ENCODE measurements around the gene EEF1A1. TPM values are rescaled to one million over a fixed set of nuclear protein-coding genes. Genes with fewer than 3 reads are reported as not detected.
A peak's percentile ranks its signal among the peaks of the same experiment; 100 is the strongest.

The EEF1A1 gene
- total RNA-seq, 1 donor from 2014 or later = 8,216 TPM

DNA sequence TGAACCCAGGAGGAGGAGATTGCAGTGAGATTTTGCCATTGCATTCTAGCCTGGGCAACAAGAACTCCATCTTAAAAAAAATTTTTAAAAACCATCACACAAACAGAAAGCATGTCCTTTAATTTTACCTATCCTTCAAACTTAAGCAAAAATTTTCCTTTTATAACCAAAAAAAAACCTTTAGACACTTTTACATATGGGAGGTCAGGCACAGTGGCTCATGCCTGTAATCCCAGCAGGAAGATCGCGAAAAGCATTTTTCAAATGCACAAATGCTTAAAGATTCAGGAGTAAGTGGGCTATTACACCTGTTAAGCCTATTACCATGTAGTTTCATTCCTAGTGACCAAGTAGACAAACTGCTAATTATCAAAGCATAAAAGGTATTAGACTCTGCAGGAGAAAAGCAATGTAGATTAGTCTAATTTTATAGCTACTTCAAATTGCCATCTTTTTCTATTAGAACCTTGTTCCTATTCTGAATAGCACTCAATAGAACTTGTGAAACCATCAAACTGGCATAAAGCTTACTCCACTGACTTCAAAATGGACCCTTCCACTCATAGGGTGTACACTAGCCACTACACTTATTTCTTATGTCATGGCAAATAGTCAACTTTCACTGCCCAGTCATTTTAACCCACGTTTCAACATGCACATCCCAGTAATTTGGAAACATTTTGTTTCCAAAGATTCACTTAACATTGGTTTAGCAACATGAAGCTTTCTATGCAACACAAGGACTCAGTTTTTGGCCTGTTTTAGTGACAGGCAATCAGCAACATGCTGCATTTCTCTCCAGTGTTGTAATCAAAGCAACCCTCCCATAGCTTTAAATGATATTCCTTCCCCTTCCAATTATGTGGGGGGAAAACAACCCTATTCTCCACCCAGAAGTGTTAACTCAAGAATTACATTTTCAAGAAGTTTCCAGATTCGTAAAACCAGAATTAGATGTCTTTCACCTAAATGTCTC, 4.0 kb downstream of the EEF1A1 start:
- H3K4me2 ChIP-seq (ENCODE audit: low read length) = peak overlapping the region; percentile 89
- DNase-seq (ENCODE audit: low read depth) (no peak), FAIRE-seq (no peak)
- H3K9ac ChIP-seq (ENCODE audit: low read length) = peak overlapping the region; percentile 84
- H3K4me1 ChIP-seq (ENCODE audit: insufficient read depth, low read length) = peaks cover 6% of the 10 kb centered on the region
- peak overlapping the region; percentile 94 for H3K4me3 Mint-ChIP-seq (ENCODE audit: unreplicated experiment)
- H3K9me3 ChIP-seq (ENCODE audit: insufficient read depth, low read depth, low read length) = no peaks in the 10 kb centered on the region
- H3K36me3 Mint-ChIP-seq (ENCODE audit: low read depth, unreplicated experiment) = peaks cover 53% of the 10 kb centered on the region
- no peaks in the 10 kb centered on the region for H3K9me3 Mint-ChIP-seq (ENCODE audit: unreplicated experiment)
- H3K4me1 Mint-ChIP-seq (ENCODE audit: low read depth, unreplicated experiment) = peaks cover 11% of the 10 kb centered on the region
- H3K36me3 ChIP-seq (ENCODE audit: insufficient read depth, low read length) = peaks cover 42% of the 10 kb centered on the region
- no peaks in the 10 kb centered on the region for H3K27me3 ChIP-seq (ENCODE audit: insufficient read depth, low read length)
- TF ChIP-seq, protein P1, sequence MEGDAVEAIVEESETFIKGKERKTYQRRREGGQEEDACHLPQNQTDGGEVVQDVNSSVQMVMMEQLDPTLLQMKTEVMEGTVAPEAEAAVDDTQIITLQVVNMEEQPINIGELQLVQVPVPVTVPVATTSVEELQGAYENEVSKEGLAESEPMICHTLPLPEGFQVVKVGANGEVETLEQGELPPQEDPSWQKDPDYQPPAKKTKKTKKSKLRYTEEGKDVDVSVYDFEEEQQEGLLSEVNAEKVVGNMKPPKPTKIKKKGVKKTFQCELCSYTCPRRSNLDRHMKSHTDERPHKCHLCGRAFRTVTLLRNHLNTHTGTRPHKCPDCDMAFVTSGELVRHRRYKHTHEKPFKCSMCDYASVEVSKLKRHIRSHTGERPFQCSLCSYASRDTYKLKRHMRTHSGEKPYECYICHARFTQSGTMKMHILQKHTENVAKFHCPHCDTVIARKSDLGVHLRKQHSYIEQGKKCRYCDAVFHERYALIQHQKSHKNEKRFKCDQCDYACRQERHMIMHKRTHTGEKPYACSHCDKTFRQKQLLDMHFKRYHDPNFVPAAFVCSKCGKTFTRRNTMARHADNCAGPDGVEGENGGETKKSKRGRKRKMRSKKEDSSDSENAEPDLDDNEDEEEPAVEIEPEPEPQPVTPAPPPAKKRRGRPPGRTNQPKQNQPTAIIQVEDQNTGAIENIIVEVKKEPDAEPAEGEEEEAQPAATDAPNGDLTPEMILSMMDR (IDR thresholded peaks at IDR 0.05; ENCODE audit: insufficient read depth, low read depth, low read length) = no peak
- TF ChIP-seq EZH2 (IDR thresholded peaks at IDR 0.05; ENCODE audit: insufficient read depth, low read length) = no peak
- H3K27me3 Mint-ChIP-seq (ENCODE audit: low read depth, unreplicated experiment) = no peaks in the 10 kb centered on the region
- H4K20me1 ChIP-seq (ENCODE audit: insufficient read depth, low read length) = peaks cover 75% of the 10 kb centered on the region
- peak overlapping the region; percentile 8 for H3K27ac ChIP-seq (ENCODE audit: low read depth, low read length)
- H3K79me2 ChIP-seq (ENCODE audit: insufficient read depth, low read length) = peaks cover 45% of the 10 kb centered on the region
- H3K27ac Mint-ChIP-seq (ENCODE audit: unreplicated experiment) = peak overlapping the region; percentile 96
- H2AFZ ChIP-seq (ENCODE audit: low read depth, low read length) = no peak overlapping the region
- peak overlapping the region; percentile 65 for H3K4me3 ChIP-seq (ENCODE audit: insufficient read depth, low read depth, low read length)

DNA sequence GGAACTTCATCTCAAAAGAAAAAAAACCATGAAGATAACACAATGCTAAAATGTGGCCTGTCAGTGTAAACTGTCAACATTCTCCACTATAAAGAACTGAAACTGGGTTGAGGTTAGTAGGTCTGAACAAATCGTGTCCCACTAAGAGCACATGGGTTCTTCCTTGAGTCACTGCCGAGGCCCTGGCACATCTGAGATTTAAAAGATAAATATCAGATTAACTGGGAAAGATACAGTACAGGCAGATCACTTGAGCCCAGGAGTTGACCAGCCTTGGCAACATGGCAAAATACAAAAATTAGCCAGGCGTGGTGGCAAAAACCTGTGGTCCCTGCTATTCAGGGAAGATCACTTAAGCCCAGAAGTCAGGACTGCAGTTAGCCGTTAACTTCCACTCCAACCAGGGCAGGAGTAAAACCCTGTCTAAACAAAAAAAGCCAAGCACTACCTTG, 5.6 kb downstream of the EEF1A1 start:
- H3K27ac ChIP-seq (ENCODE audit: low read depth, low read length) = peak overlapping the region; percentile 1
- peaks cover 6% of the 10 kb centered on the region for H3K4me1 ChIP-seq (ENCODE audit: insufficient read depth, low read length)
- Mint-ChIP-seq H3K27me3 (ENCODE audit: low read depth, unreplicated experiment) (no peaks in the 10 kb centered on the region), H3K36me3 (ENCODE audit: low read depth, unreplicated experiment) (peaks cover 46% of the 10 kb centered on the region), H3K27ac (ENCODE audit: unreplicated experiment) (peak overlapping the region; percentile 96), H3K4me1 (ENCODE audit: low read depth, unreplicated experiment) (peaks cover 9% of the 10 kb centered on the region), H3K4me3 (ENCODE audit: unreplicated experiment) (peak overlapping the region; percentile 94), H3K9me3 (ENCODE audit: unreplicated experiment) (no peaks in the 10 kb centered on the region)
- peaks cover 42% of the 10 kb centered on the region for H3K36me3 ChIP-seq (ENCODE audit: insufficient read depth, low read length)
- peak overlapping the region; percentile 89 for H3K4me2 ChIP-seq (ENCODE audit: low read length)
- H3K4me3 ChIP-seq (ENCODE audit: insufficient read depth, low read depth, low read length) = no peak overlapping the region
- no peaks in the 10 kb centered on the region for H3K9me3 ChIP-seq (ENCODE audit: insufficient read depth, low read depth, low read length)
- H3K9ac ChIP-seq (ENCODE audit: low read length) = peak overlapping the region; percentile 84
- H4K20me1 ChIP-seq (ENCODE audit: insufficient read depth, low read length) = peaks cover 72% of the 10 kb centered on the region
- H2AFZ ChIP-seq (ENCODE audit: low read depth, low read length) = no peak overlapping the region
- H3K79me2 ChIP-seq (ENCODE audit: insufficient read depth, low read length) = peaks cover 38% of the 10 kb centered on the region
- FAIRE-seq = no peak
- no peak for DNase-seq (ENCODE audit: low read depth)
- H3K27me3 ChIP-seq (ENCODE audit: insufficient read depth, low read length) = no peaks in the 10 kb centered on the region
- TF ChIP-seq, protein P1 (IDR thresholded peaks at IDR 0.05; ENCODE audit: insufficient read depth, low read depth, low read length) = no peak
- TF ChIP-seq EZH2 (IDR thresholded peaks at IDR 0.05; ENCODE audit: insufficient read depth, low read length) = no peak
